GM23248 (cell line): ENCODE data around the gene ZKSCAN4. TPM values are rescaled to one million over a fixed set of nuclear protein-coding genes. Genes with fewer than 3 reads are reported as not detected.

ENCODE experiments used
- DNase-seq: peaks from one replicate; pipeline ENCODE4 v3.0.0-alpha.2; 2015
- H2AFZ ChIP-seq: fragments of 200-600 bp; sonication (generic); 2 replicates; pipeline ENCODE4 v1.6.1; 2016; ENCODE audit warnings: antibody characterized with exemption
- H3F3A ChIP-seq: fragments of 200-600 bp; sonication (generic); 2 replicates; pipeline ENCODE4 v1.6.1; 2016; ENCODE audit warnings: mild to moderate bottlenecking, antibody characterized with exemption, mixed run types; ENCODE audit not compliant: insufficient read depth
- H3K27ac ChIP-seq: fragments of 200-600 bp; sonication (generic); 2 replicates; pipeline ENCODE4 v1.5.1; 2016; ENCODE audit warnings: mild to moderate bottlenecking
- H3K27me3 ChIP-seq: fragments of 200-600 bp; sonication (generic); replicated peaks from 2 replicates; pipeline ENCODE4 v1.6.1; 2016; ENCODE audit warnings: mild to moderate bottlenecking; ENCODE audit not compliant: insufficient read depth
- H3K36me3 ChIP-seq: fragments of 200-600 bp; sonication (generic); 2 replicates; pipeline ENCODE4 v1.6.1; 2016; ENCODE audit warnings: low read depth, mild to moderate bottlenecking
- H3K4me1 ChIP-seq: fragments of 200-600 bp; sonication (generic); 2 replicates; pipeline ENCODE4 v1.6.1; 2016; ENCODE audit warnings: mild to moderate bottlenecking; ENCODE audit not compliant: insufficient read depth
- H3K4me2 ChIP-seq: fragments of 200-600 bp; sonication (generic); one replicate; pipeline ENCODE4 v1.6.1; 2016; ENCODE audit warnings: mild to moderate bottlenecking; ENCODE audit not compliant: unreplicated experiment
- H3K4me3 ChIP-seq: fragments of 200-600 bp; sonication (generic); 2 replicates; pipeline ENCODE4 v1.5.1; 2016; ENCODE audit warnings: mild to moderate bottlenecking
- H3K79me2 ChIP-seq: fragments of 200-600 bp; sonication (generic); 2 replicates; pipeline ENCODE4 v1.6.1; 2016; ENCODE audit warnings: mild to moderate bottlenecking; ENCODE audit not compliant: insufficient read depth
- H3K9ac ChIP-seq: fragments of 200-600 bp; sonication (generic); 2 replicates; pipeline ENCODE4 v1.6.1; 2016; ENCODE audit warnings: mild to moderate bottlenecking
- H3K9me2 ChIP-seq: fragments of 200-600 bp; sonication (generic); 2 replicates; pipeline ENCODE4 v1.6.1; 2016; ENCODE audit warnings: mixed run types, mild to moderate bottlenecking, moderate library complexity; ENCODE audit not compliant: insufficient read depth
- H3K9me3 ChIP-seq: fragments of 200-600 bp; sonication (generic); one replicate; pipeline ENCODE4 v1.6.1; 2017; ENCODE audit warnings: low read depth
- H4K20me1 ChIP-seq: fragments of 200-600 bp; sonication (generic); 2 replicates; pipeline ENCODE4 v1.6.0; 2016; ENCODE audit not compliant: insufficient read depth
- EZH2 ChIP-seq: fragments of 200-600 bp; sonication (generic); IDR thresholded peaks from 2 replicates; pipeline ENCODE4 v1.6.1; 2018; ENCODE audit warnings: antibody characterized with exemption, mild to moderate bottlenecking; ENCODE audit not compliant: insufficient read depth, poor library complexity, severe bottlenecking
- EZH2phosphoT487 ChIP-seq: fragments of 200-600 bp; sonication (generic); IDR thresholded peaks from 2 replicates; pipeline ENCODE4 v1.6.1; 2018; ENCODE audit warnings: antibody characterized with exemption, moderate library complexity, mild to moderate bottlenecking, low read depth; ENCODE audit not compliant: insufficient read depth
- WGBS, 2 experiments: methylation state at CpG; one replicate each; pipeline ENCODE4 v1.1.6; 2015 to 2017; ENCODE audit warnings: low lambda C conversion rate in 2 of 2, low coverage in 1 of 2; ENCODE audit errors: missing lambda C conversion rate in 2 of 2; 5-methylcytosine and 5-hydroxymethylcytosine counted together
- in situ Hi-C: fragments of 300-500 bp; cut with MboI; formaldehyde crosslinking; loops from 2 replicates; pipeline ENCODE4 v1.15.0; 2020
- polyA plus RNA-seq: library from polyadenylated mRNA; unstranded; fragments of >200 nt; fragmentation: Nextera tagmentation; extraction: Ambion mirVana; gene quantifications from 2 replicates; pipeline ENCODE4 v1.2.1, GENCODE V29; 2016
- total RNA-seq: library from RNA; depleted of rRNA; stranded (reverse); fragments of >200 nt; shearing (Covaris generic); gene quantifications from 2 replicates; pipeline ENCODE4 v1.2.3, GENCODE V29; 2014

The ZKSCAN4 gene
- total and polyA plus RNA-seq, 2 experiments from 2014 or later, result 3.5 to 4.2 TPM

GRCh38 chr6:28243946-28244345 lies 8.1 kb downstream of the ZKSCAN4 start:
- H3K79me2 ChIP-seq, result no peaks in the 10 kb centered on the region
- no peak overlapping the region for H3K4me2 ChIP-seq
- H3K9ac ChIP-seq, result no peak overlapping the region
- no peaks in the 10 kb centered on the region; the same call in 1 of the 2 replicates for H3F3A ChIP-seq
- in situ Hi-C loops, result no loop called here
- H3K27ac ChIP-seq, result no peak overlapping the region
- H4K20me1 ChIP-seq, result no peaks in the 10 kb centered on the region
- H3K27me3 ChIP-seq, result no peaks in the 10 kb centered on the region
- no peaks in the 10 kb centered on the region for H3K9me2 ChIP-seq
- DNase-seq, result no peak
- no peaks in the 10 kb centered on the region for H3K9me3 ChIP-seq
- H3K4me3 ChIP-seq, result no peak overlapping the region
- TF ChIP-seq EZH2phosphoT487 (no peak), EZH2 (no peak)
- 99 to 100% methylated on average over 3 of the region's 3 CpGs for WGBS, 2 experiments
- H2AFZ ChIP-seq, result no peak overlapping the region
- H3K36me3 ChIP-seq, result peaks cover 9% of the 10 kb centered on the region; the same call in 1 of the 2 replicates
- no peaks in the 10 kb centered on the region for H3K4me1 ChIP-seq

GRCh38 chr6:28240471-28240870 lies 11.6 kb downstream of the ZKSCAN4 start:
- no peaks in the 10 kb centered on the region for H3K27me3 ChIP-seq
- H2AFZ ChIP-seq, result no peak overlapping the region
- no peaks in the 10 kb centered on the region for H4K20me1 ChIP-seq
- no peak overlapping the region for H3K27ac ChIP-seq
- no peak overlapping the region for H3K9ac ChIP-seq
- no peak for TF ChIP-seq EZH2phosphoT487
- H3K4me2 ChIP-seq, result no peak overlapping the region
- no peaks in the 10 kb centered on the region for H3K9me3 ChIP-seq
- DNase-seq, result no peak
- no peaks in the 10 kb centered on the region; the same call in 1 of the 2 replicates for H3F3A ChIP-seq
- H3K4me3 ChIP-seq, result no peak overlapping the region
- in situ Hi-C loops, result no loop called here
- 90 to 95% methylated on average over 1 of the region's 1 CpG for WGBS, 2 experiments
- no peaks in the 10 kb centered on the region for H3K9me2 ChIP-seq
- H3K36me3 ChIP-seq, result peaks cover 6% of the 10 kb centered on the region; the same call in 1 of the 2 replicates
- H3K4me1 ChIP-seq, result no peaks in the 10 kb centered on the region
- H3K79me2 ChIP-seq, result no peaks in the 10 kb centered on the region

- H3K79me2 ChIP-seq, result no peaks in the 10 kb centered on the region
- H3K4me3 ChIP-seq, result no peak overlapping the region
- no peak for DNase-seq
- 43 to 44% methylated on average over 1 of the region's 1 CpG for WGBS, 2 experiments
- no peak for TF ChIP-seq EZH2phosphoT487
- no peak for TF ChIP-seq EZH2
- H3K4me2 ChIP-seq, result no peak overlapping the region
- no peaks in the 10 kb centered on the region; the same call in 1 of the 2 replicates for H3K36me3 ChIP-seq
- in situ Hi-C loops, result no loop called here
- H4K20me1 ChIP-seq, result no peaks in the 10 kb centered on the region
- no peak overlapping the region for H3K9ac ChIP-seq
- H2AFZ ChIP-seq, result no peak overlapping the region
- no peak overlapping the region for H3K27ac ChIP-seq
- no peaks in the 10 kb centered on the region for H3K9me2 ChIP-seq
- H3K4me1 ChIP-seq, result no peaks in the 10 kb centered on the region
- H3F3A ChIP-seq, result no peaks in the 10 kb centered on the region; the same call in 1 of the 2 replicates
- H3K27me3 ChIP-seq, result no peaks in the 10 kb centered on the region
- no peaks in the 10 kb centered on the region for H3K9me3 ChIP-seq
These were observed 12.4 kb downstream of the ZKSCAN4 start for GRCh38 chr6:28239636-28240035.

GRCh38 chr6:28235912-28236452 lies 16.1 kb downstream of the ZKSCAN4 start:
- TF ChIP-seq EZH2phosphoT487, result no peak
- no peak for TF ChIP-seq EZH2
- no peak for DNase-seq
- in situ Hi-C loops, result no loop called here
- Histone ChIP-seq H3K9me3 (no peaks in the 10 kb centered on the region), H3K4me3 (no peak overlapping the region), H2AFZ (no peak overlapping the region), H3K9me2 (no peaks in the 10 kb centered on the region), H3K9ac (no peak overlapping the region), H3F3A (no peaks in the 10 kb centered on the region), H3K27ac (no peak overlapping the region), H4K20me1 (no peaks in the 10 kb centered on the region), H3K4me2 (no peak overlapping the region), H3K27me3 (no peaks in the 10 kb centered on the region), H3K79me2 (no peaks in the 10 kb centered on the region), H3K36me3 (0 out of 2 replicates have a peak, but pooled peaks cover 8% of the 10 kb centered on the region), H3K4me1 (no peaks in the 10 kb centered on the region)
- 98 to 100% methylated on average over 3 of the region's 3 CpGs for WGBS, 2 experiments
